SJCRH30 (cell line): ENCODE data around the gene UBQLN4. TPM values are rescaled to one million over a fixed set of nuclear protein-coding genes. Genes with fewer than 3 reads are reported as not detected.
A peak's percentile ranks its signal among the peaks of the same experiment; 100 is the strongest.
"Not testable (repeated sequence)": the region's sequence is repeated elsewhere in the genome, so short reads cannot be mapped to it uniquely, and the experiment has no call there.

Source experiments
- DNase-seq, 2 experiments: peaks; one replicate each; pipeline ENCODE4 v3.0.0-alpha.2; 2015 to 2020
- H3K27ac ChIP-seq: fragments of 250-450 bp; sonication (Bioruptor Pico); 2 replicates; pipeline ENCODE4 v1.5.1; 2020; ENCODE audit warnings: mild to moderate bottlenecking, moderate library complexity
- H3K27me3 ChIP-seq: fragments of 250-450 bp; sonication (Bioruptor Pico); 2 replicates; pipeline ENCODE4 v1.5.1; 2020; ENCODE audit warnings: mild to moderate bottlenecking, moderate library complexity
- H3K36me3 ChIP-seq: fragments of 250-450 bp; sonication (Bioruptor Pico); 2 replicates; pipeline ENCODE4 v1.5.1; 2020; ENCODE audit warnings: mild to moderate bottlenecking, moderate library complexity
- H3K4me1 ChIP-seq: fragments of 250-450 bp; sonication (Bioruptor Pico); 2 replicates; pipeline ENCODE4 v1.5.1; 2020; ENCODE audit warnings: mild to moderate bottlenecking, moderate library complexity
- H3K4me3 ChIP-seq: fragments of 250-450 bp; sonication (Bioruptor Pico); 2 replicates; pipeline ENCODE4 v1.5.1; 2020; ENCODE audit warnings: mild to moderate bottlenecking, moderate library complexity
- H3K9me3 ChIP-seq: fragments of 250-450 bp; sonication (Bioruptor Pico); replicated peaks from 2 replicates; pipeline ENCODE4 v1.5.1; 2020; ENCODE audit warnings: mild to moderate bottlenecking, moderate library complexity
- total RNA-seq: library from RNA; depleted of rRNA; stranded (reverse); fragments of >200 nt; shearing (Covaris generic); gene quantifications from 2 replicates; pipeline ENCODE4 v1.2.3, GENCODE V29; 2014

Gene UBQLN4
- total RNA-seq, 1 experiment from 2014 or later: 34.4 TPM

- Histone ChIP-seq H3K36me3 (no peaks in the 10 kb centered on the region), H3K4me3 (no peak overlapping the region), H3K27ac (no peak overlapping the region), H3K27me3 (no peaks in the 10 kb centered on the region), H3K9me3 (no peaks in the 10 kb centered on the region), H3K4me1 (peaks cover 5% of the 10 kb centered on the region; the same call in 1 of the 2 replicates)
- DNase-seq: no peak
These were observed 2.8 kb upstream of the UBQLN4 start for GRCh38 chr1:156056326-156056849.

GRCh38 chr1:156055281-156056048, 1.9 kb upstream of the UBQLN4 start:
- no peaks in the 10 kb centered on the region for H3K27me3 ChIP-seq
- H3K27ac ChIP-seq: peak overlapping the region; percentile 94; the same call in 1 of the 2 replicates
- no peak for DNase-seq
- no peaks in the 10 kb centered on the region for H3K9me3 ChIP-seq
- H3K4me3 ChIP-seq: peak overlapping the region; percentile 77
- peaks cover 5% of the 10 kb centered on the region; the same call in 1 of the 2 replicates for H3K4me1 ChIP-seq
- no peaks in the 10 kb centered on the region for H3K36me3 ChIP-seq

GRCh38 chr1:156054500-156055280, 1.1 kb upstream of the UBQLN4 start, which contains the start of gene LAMTOR2:
Gene LAMTOR2, plus strand, starts transcription at chr1:156054782. Its CDS starts 108 bp downstream, at chr1:156054890.
- H3K4me1 ChIP-seq: peaks cover 5% of the 10 kb centered on the region; the same call in 1 of the 2 replicates
- no peaks in the 10 kb centered on the region for H3K9me3 ChIP-seq
- peak within 1 kb of the TSS; percentile 77 for H3K4me3 ChIP-seq
- H3K27me3 ChIP-seq: no peaks in the 10 kb centered on the region
- H3K36me3 ChIP-seq: 0 out of 2 replicates have a peak, but pooled peaks cover 3% of the 10 kb centered on the region
- peak within 1 kb of the TSS; percentile 94 for H3K27ac ChIP-seq
- DNase-seq: peak; percentile 98

GRCh38 chr1:156052862-156053767, 483 bp downstream of the UBQLN4 start:
- H3K4me1 ChIP-seq: peaks cover 5% of the 10 kb centered on the region; the same call in 1 of the 2 replicates
- no peaks in the 10 kb centered on the region for H3K9me3 ChIP-seq
- peaks cover 6% of the 10 kb centered on the region; the same call in 1 of the 2 replicates for H3K36me3 ChIP-seq
- peak; percentile 76 to 80 for DNase-seq
- H3K4me3 ChIP-seq: peak overlapping the region; percentile 77
- H3K27me3 ChIP-seq: no peaks in the 10 kb centered on the region
- peak overlapping the region; percentile 45; the same call in 1 of the 2 replicates for H3K27ac ChIP-seq

GRCh38 chr1:156051011-156051725, 2.4 kb downstream of the UBQLN4 start:
- DNase-seq: no peak
- no peaks in the 10 kb centered on the region for H3K27me3 ChIP-seq
- no peaks in the 10 kb centered on the region for H3K9me3 ChIP-seq
- H3K4me3 ChIP-seq: no peak overlapping the region
- H3K27ac ChIP-seq: no peak overlapping the region
- H3K4me1 ChIP-seq: no peaks in the 10 kb centered on the region
- H3K36me3 ChIP-seq: peaks cover 8% of the 10 kb centered on the region; the same call in 1 of the 2 replicates

GRCh38 chr1:156050376-156050775, 3.2 kb downstream of the UBQLN4 start:
- H3K4me1 ChIP-seq: no peaks in the 10 kb centered on the region
- no peak for DNase-seq
- no peak overlapping the region for H3K27ac ChIP-seq
- H3K36me3 ChIP-seq: peaks cover 8% of the 10 kb centered on the region; the same call in 1 of the 2 replicates
- H3K4me3 ChIP-seq: no peak overlapping the region
- no peaks in the 10 kb centered on the region for H3K27me3 ChIP-seq
- H3K9me3 ChIP-seq: no peaks in the 10 kb centered on the region

GRCh38 chr1:156048663-156049258, 4.8 kb downstream of the UBQLN4 start:
- Histone ChIP-seq H3K27ac (no peak overlapping the region), H3K36me3 (peaks cover 8% of the 10 kb centered on the region; the same call in 1 of the 2 replicates), H3K27me3 (no peaks in the 10 kb centered on the region)

GRCh38 chr1:156045076-156045475, 8.5 kb downstream of the UBQLN4 start:
- H3K4me3 ChIP-seq: no peak overlapping the region
- H3K27ac ChIP-seq: no peak overlapping the region
- H3K4me1 ChIP-seq: peaks cover 3% of the 10 kb centered on the region; the same call in 1 of the 2 replicates
- H3K27me3 ChIP-seq: no peaks in the 10 kb centered on the region
- no peak for DNase-seq
- peaks cover 22% of the 10 kb centered on the region for H3K36me3 ChIP-seq
- H3K9me3 ChIP-seq: no peaks in the 10 kb centered on the region

More at GRCh38 chr1:156048663-156049258, 4.8 kb downstream of the UBQLN4 start:
- Histone ChIP-seq H3K4me3 (no peak overlapping the region), H3K4me1 (no peaks in the 10 kb centered on the region), H3K9me3 (no peaks in the 10 kb centered on the region)
- DNase-seq: no peak

- no peaks in the 10 kb centered on the region for H3K9me3 ChIP-seq
- H3K36me3 ChIP-seq: peaks cover 14% of the 10 kb centered on the region
These were observed 10.8 kb downstream of the UBQLN4 start for GRCh38 chr1:156042828-156043227.

GRCh38 chr1:156034991-156035390, 18.6 kb downstream of the UBQLN4 start:
- H3K4me1 ChIP-seq, H3K36me3 ChIP-seq, H3K9me3 ChIP-seq, DNase-seq, H3K27ac ChIP-seq, H3K27me3 ChIP-seq, H3K4me3 ChIP-seq: not testable (repeated sequence)

More at GRCh38 chr1:156042828-156043227, 10.8 kb downstream of the UBQLN4 start:
- Histone ChIP-seq H3K27ac (no peak overlapping the region), H3K27me3 (no peaks in the 10 kb centered on the region), H3K4me3 (no peak overlapping the region), H3K4me1 (peaks cover 3% of the 10 kb centered on the region; the same call in 1 of the 2 replicates)
- DNase-seq: no peak

- Histone ChIP-seq H3K9me3 (no peaks in the 10 kb centered on the region), H3K27me3 (no peaks in the 10 kb centered on the region), H3K4me3 (no peak overlapping the region), H3K4me1 (no peaks in the 10 kb centered on the region), H3K27ac (no peak overlapping the region), H3K36me3 (peaks cover 5% of the 10 kb centered on the region)
- DNase-seq: no peak
These were observed 20.6 kb downstream of the UBQLN4 start for GRCh38 chr1:156033011-156033410.

- H3K36me3 ChIP-seq: no peaks in the 10 kb centered on the region
- no peak for DNase-seq
- no peaks in the 10 kb centered on the region for H3K4me1 ChIP-seq
- no peaks in the 10 kb centered on the region for H3K9me3 ChIP-seq
- H3K27me3 ChIP-seq: no peaks in the 10 kb centered on the region
- H3K4me3 ChIP-seq: no peak overlapping the region
- H3K27ac ChIP-seq: no peak overlapping the region
These were observed 27.0 kb downstream of the UBQLN4 start for GRCh38 chr1:156026588-156026987.

- H3K9me3 ChIP-seq: no peaks in the 10 kb centered on the region
- H3K4me1 ChIP-seq: no peaks in the 10 kb centered on the region
- H3K36me3 ChIP-seq: no peaks in the 10 kb centered on the region
- H3K27me3 ChIP-seq: no peaks in the 10 kb centered on the region
- H3K4me3 ChIP-seq: no peak overlapping the region
- DNase-seq: peak in 1 of 2 experiments; percentile 33
- no peak overlapping the region for H3K27ac ChIP-seq
These were observed 27.7 kb downstream of the UBQLN4 start for GRCh38 chr1:156025876-156026275.
